MCF 10A (cell line): ENCODE results near the gene PBRM1. TPM values are rescaled to one million over a fixed set of nuclear protein-coding genes. Genes with fewer than 3 reads are reported as not detected.
A peak's percentile ranks its signal among the peaks of the same experiment; 100 is the strongest.

ENCODE experiments used
- BruUV-seq: library from RNA; stranded (reverse); fragments of 400-500 nt; replicated peaks from 2 replicates; lab custom pipeline; 2021; lab: Mats Ljungman, UMichigan
- CTCF ChIA-PET: fragments of 300-600 bp; sonication (Branson Sonifier 250); formaldehyde crosslinking; extraction: SDS; loops from one replicate; lab custom pipeline; 2021; ENCODE audit warnings: antibody characterized with exemption, inconsistent platforms; lab: Yijun Ruan, JAX
- POLR2A ChIA-PET: fragments of 300-600, 350-650 bp; sonication (Branson Sonifier 250); formaldehyde crosslinking; extraction: SDS; loops from one replicate; lab custom pipeline; 2020; ENCODE audit warnings: antibody characterized with exemption, inconsistent platforms; lab: Yijun Ruan, JAX
- DNase-seq: peaks from one replicate; pipeline ENCODE4 v3.0.0-alpha.2; 2018; ENCODE audit not compliant: unreplicated experiment
- H3K27ac Mint-ChIP-seq: one replicate; pipeline ENCODE4 v1.8.0; 2022; ENCODE audit warnings: mild to moderate bottlenecking, low read depth, mixed read lengths; ENCODE audit not compliant: unreplicated experiment
- H3K27me3 Mint-ChIP-seq: one replicate; pipeline ENCODE4 v1.8.0; 2022; ENCODE audit warnings: mixed read lengths; ENCODE audit not compliant: insufficient read depth, unreplicated experiment
- H3K36me3 Mint-ChIP-seq: one replicate; pipeline ENCODE4 v1.8.0; 2022; ENCODE audit warnings: mild to moderate bottlenecking, moderate library complexity, mixed read lengths; ENCODE audit not compliant: insufficient read depth, unreplicated experiment
- H3K4me1 Mint-ChIP-seq: one replicate; pipeline ENCODE4 v1.8.0; 2022; ENCODE audit warnings: mixed read lengths; ENCODE audit not compliant: insufficient read depth, unreplicated experiment
- H3K4me3 Mint-ChIP-seq: one replicate; pipeline ENCODE4 v1.8.0; 2022; ENCODE audit warnings: mild to moderate bottlenecking, moderate library complexity, mixed read lengths; ENCODE audit not compliant: unreplicated experiment
- H3K9me3 Mint-ChIP-seq: one replicate; pipeline ENCODE4 v1.8.0; 2022; ENCODE audit warnings: mixed read lengths; ENCODE audit not compliant: unreplicated experiment
- intact Hi-C: fragments of 100-400 bp; cut with micrococcal nuclease; formaldehyde crosslinking; loops from 2 replicates; pipeline ENCODE4 v1.14.1; 2022
- total RNA-seq: library from RNA; stranded (reverse); gene quantifications from 2 replicates; pipeline ENCODE4 v1.2.3, GENCODE V29; 2022
- TF ChIP-seq, protein P1 (sequence below): fragments of 200-600 bp; IDR thresholded peaks from one replicate; pipeline ENCODE4 v1.8.0; 2022; ENCODE audit warnings: antibody characterized with exemption, mild to moderate bottlenecking; ENCODE audit not compliant: unreplicated experiment

The PBRM1 gene
- total RNA-seq, 1 experiment from 2014 or later = 56.9 TPM

DNA sequence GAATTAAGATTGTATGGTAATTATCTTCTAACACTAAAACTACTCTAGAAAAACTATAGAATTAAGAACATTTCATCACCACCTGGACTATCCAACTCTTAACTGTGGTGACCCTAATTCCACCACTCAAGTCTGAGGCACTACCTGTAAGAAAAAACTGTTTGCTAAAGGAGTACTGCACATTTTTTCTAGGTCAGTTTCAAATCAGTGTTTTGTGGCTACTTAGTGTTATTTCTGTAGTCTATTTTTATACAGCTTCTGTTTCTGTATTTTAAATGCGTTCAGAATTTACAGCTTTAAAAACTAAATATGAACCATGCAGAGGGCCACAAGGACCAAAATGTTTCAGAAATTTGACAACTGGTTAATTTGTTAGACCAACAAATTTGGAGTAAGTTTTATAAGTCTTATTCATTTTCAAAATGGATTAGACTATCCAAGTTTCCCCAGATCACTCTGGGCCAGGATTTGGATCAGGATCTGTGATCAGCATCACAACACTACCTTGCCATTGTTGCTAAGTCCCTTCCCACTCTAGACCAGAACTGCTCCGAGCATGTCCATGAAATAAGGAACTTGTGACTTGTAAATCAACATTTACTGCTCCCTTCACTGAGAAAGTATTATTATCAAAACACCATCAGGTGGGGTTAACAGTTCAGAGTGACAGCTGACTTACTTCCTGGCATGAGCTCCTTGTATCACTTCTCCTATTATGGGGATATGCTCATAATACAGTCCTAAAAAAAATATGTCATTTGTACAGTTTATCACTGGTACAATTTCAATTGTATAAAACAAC lies 11.3 kb upstream of the PBRM1 start:
- H3K9me3 Mint-ChIP-seq = no peaks in the 10 kb centered on the region
- peaks cover 5% of the 10 kb centered on the region for H3K4me1 Mint-ChIP-seq
- ChIA-PET POLR2A (interaction anchor here (0.7 to 6.5 kb wide), 4 partner anchors 9 to 239 kb away, joined by 3 to 75 read pairs (median 18); partner anchors contain the start of genes GLT8D1, GNL3, PBRM1 and SPCS1), CTCF (no interaction called here)
- intact Hi-C loops = no loop called here
- peaks cover 60% of the 10 kb centered on the region for H3K36me3 Mint-ChIP-seq
- no peak overlapping the region for H3K4me3 Mint-ChIP-seq
- BruUV-seq = no TSS peak
- TF ChIP-seq, protein P1, sequence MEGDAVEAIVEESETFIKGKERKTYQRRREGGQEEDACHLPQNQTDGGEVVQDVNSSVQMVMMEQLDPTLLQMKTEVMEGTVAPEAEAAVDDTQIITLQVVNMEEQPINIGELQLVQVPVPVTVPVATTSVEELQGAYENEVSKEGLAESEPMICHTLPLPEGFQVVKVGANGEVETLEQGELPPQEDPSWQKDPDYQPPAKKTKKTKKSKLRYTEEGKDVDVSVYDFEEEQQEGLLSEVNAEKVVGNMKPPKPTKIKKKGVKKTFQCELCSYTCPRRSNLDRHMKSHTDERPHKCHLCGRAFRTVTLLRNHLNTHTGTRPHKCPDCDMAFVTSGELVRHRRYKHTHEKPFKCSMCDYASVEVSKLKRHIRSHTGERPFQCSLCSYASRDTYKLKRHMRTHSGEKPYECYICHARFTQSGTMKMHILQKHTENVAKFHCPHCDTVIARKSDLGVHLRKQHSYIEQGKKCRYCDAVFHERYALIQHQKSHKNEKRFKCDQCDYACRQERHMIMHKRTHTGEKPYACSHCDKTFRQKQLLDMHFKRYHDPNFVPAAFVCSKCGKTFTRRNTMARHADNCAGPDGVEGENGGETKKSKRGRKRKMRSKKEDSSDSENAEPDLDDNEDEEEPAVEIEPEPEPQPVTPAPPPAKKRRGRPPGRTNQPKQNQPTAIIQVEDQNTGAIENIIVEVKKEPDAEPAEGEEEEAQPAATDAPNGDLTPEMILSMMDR = no peak
- no peak overlapping the region for H3K27ac Mint-ChIP-seq
- H3K27me3 Mint-ChIP-seq = no peaks in the 10 kb centered on the region
- DNase-seq = no peak

DNA sequence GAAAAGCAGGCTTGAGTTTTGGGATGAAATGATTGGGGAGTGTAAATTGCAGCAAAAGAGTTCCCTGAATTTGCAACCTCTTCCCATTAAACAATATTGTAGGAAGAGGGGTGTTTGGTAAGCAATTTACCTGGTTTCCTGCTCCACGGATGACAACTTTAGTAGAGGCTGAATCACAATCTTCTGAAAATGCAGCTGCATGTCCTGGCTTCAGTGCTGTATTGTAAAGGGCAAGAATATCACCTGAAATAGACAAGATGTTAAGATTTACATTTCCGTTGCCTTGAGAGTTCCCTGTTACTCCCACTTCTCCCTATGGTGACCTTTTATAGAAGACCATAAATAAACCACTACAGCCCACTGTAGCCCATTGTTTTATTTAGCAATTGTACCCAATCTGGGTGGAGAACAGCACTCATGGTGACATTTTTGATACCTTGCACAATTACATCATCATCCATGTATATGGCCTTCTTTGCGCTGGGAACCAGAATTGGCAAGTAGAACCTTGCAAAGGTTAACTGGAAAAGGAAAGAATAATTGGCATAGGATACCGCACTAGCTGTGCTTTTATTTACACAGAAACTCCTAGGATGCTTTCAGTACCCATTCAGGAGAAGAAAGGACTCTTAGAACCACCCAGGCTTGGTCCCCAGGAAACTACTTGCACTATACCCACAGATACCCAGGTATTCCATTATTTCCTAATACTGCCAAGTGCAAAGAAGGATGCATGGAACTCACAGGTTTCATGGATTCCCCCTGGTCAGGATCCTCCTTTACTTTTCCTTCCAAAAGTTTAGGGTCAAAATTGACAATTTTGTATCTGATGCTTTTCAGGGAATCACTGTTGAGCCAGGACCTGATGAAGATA lies 10.3 kb upstream of the PBRM1 start:
- Mint-ChIP-seq H3K36me3 (peaks cover 70% of the 10 kb centered on the region), H3K4me1 (peaks cover 5% of the 10 kb centered on the region), H3K27me3 (no peaks in the 10 kb centered on the region), H3K27ac (no peak overlapping the region), H3K4me3 (no peak overlapping the region), H3K9me3 (no peaks in the 10 kb centered on the region)
- CTCF ChIA-PET = no interaction called here
- TF ChIP-seq, protein P1 = no peak
- DNase-seq = no peak
- intact Hi-C loops = no loop called here
- BruUV-seq = no TSS peak
- POLR2A ChIA-PET = interaction anchor here (0.6 to 6.5 kb wide), 4 partner anchors 10 to 238 kb away, joined by 3 to 75 read pairs (median 18); partner anchors contain the start of genes GLT8D1, GNL3, PBRM1 and SPCS1

DNA sequence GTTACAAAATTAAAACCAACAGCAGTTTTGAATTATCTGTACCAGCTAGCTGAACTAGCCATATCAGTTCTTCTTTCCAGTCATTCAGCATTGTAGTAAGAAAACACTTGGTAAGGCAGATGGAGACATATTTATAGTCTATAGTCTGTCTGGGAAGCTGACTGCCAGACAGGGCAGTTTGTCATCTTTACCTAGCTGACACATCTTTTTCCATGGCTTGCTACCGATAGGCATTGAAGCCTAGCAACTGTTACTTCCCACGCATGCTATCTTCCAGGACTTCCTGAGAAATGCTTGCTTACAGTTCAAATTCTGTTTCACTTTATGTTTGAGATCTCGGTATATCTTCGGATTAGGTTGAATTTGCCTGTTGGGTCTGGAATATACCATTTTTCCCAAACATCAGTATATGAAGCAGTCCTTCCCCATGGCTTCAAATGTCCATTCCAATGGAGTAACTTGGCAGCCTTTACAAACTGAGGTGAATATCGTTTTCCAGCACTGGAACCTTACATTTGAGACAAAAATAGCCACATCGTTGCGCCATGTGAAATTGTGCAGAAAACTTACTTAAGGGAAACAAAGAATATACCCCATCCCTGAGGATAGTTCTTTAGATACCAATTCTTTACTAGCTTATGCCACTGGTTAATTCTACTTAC lies 8.9 kb upstream of the PBRM1 start:
- intact Hi-C loops = no loop called here
- no peak overlapping the region for H3K4me3 Mint-ChIP-seq
- ChIA-PET POLR2A (interaction anchor here (3.9 to 6.5 kb wide), 2 partner anchors 8 to 12 kb away, joined by 34 to 75 read pairs; partner anchors contain the start of genes GLT8D1, GNL3, PBRM1 and SPCS1), CTCF (interaction anchor here (1.0 kb wide), 1 partner anchor 47 kb away, joined by 3 read pairs; no protein-coding TSS in a partner anchor)
- H3K27me3 Mint-ChIP-seq = no peaks in the 10 kb centered on the region
- TF ChIP-seq, protein P1 = no peak
- DNase-seq = no peak
- H3K27ac Mint-ChIP-seq = no peak overlapping the region
- TSS peak; percentile 62 for BruUV-seq
- no peaks in the 10 kb centered on the region for H3K9me3 Mint-ChIP-seq
- H3K36me3 Mint-ChIP-seq = peaks cover 84% of the 10 kb centered on the region
- H3K4me1 Mint-ChIP-seq = peaks cover 5% of the 10 kb centered on the region
